Adrenal gland (tissue), 12 donors: Measurements from ENCODE around the gene DVL3. TPM values are rescaled to one million over a fixed set of nuclear protein-coding genes. Genes with fewer than 3 reads are reported as not detected.

Experiments used
- DNase-seq, 7 donors: peaks; one replicate each; pipeline ENCODE4 v3.0.0-alpha.2; 2019 to 2020
- H3K27ac ChIP-seq, 5 donors: fragments of 200-600 bp; sonication (generic) in 4 of 5; 1 replicate in 3 of 5; 2 replicates in 2 of 5; pipeline versions ENCODE4 v1.5.1 to v1.8.0; 2016 to 2020; ENCODE audit warnings: mild to moderate bottlenecking in 1 of 5
- H3K27me3 ChIP-seq: fragments of 200-600 bp; 2 replicates; pipeline ENCODE4 v1.8.0; 2021
- H3K36me3 ChIP-seq, 2 donors: fragments of 200-600 bp; replicated peaks in 1 of 2; 1 replicate in 1 of 2; 2 replicates in 1 of 2; pipeline versions ENCODE4 v1.5.1 to v1.8.0; 2018 to 2022
- H3K4me1 ChIP-seq, 2 donors: fragments of 200-600 bp; replicated peaks in 1 of 2; 1 replicate in 1 of 2; 2 replicates in 1 of 2; pipeline versions ENCODE4 v1.5.1 to v1.8.0; 2018 to 2021
- H3K4me3 ChIP-seq, 4 donors: fragments of 200-600 bp; sonication (generic) in 3 of 4; one replicate each; pipeline ENCODE4 v1.5.1; 2016 to 2018
- H3K9me3 ChIP-seq, 3 donors: fragments of 200-600 bp; sonication (generic) in 1 of 3; replicated peaks in 1 of 3; 1 replicate in 2 of 3; 2 replicates in 1 of 3; pipeline versions ENCODE4 v1.5.1 to v1.8.0; 2016 to 2021
- CTCF ChIP-seq, 6 experiments: fragments of 450-650 bp in 4 of 6; fragments of 200-600 bp in 2 of 6; sonication (generic) in 1 of 6; IDR thresholded peaks; 1 replicate in 5 of 6; 2 replicates in 1 of 6; pipeline versions ENCODE4 v1.5.1 to v1.8.0; 2016 to 2021; ENCODE audit warnings: antibody characterized with exemption in 6 of 6, mild to moderate bottlenecking in 2 of 6, moderate library complexity in 1 of 6
- POLR2A ChIP-seq, 2 donors: fragments of 450-650 bp; IDR thresholded peaks; one replicate each; pipeline ENCODE4 v1.6.1; 2017; ENCODE audit warnings: antibody characterized with exemption in 2 of 2, mild to moderate bottlenecking in 2 of 2, moderate library complexity in 1 of 2
- WGBS, 4 donors: extraction: QIAGEN DNeasy Blood & Tissue Kit in 2 of 4; methylation state at CpG; one replicate each; pipeline versions ENCODE4 v1.1.5 to v1.1.7; 2013 to 2017; 5-methylcytosine and 5-hydroxymethylcytosine counted together
- intact Hi-C, 2 donors: fragments of 100-400 bp; cut with DNase I; formaldehyde crosslinking; loops; one replicate each; pipeline versions ENCODE4 v1.14.1 to v1.15.0; 2022 to 2023
- polyA plus RNA-seq, 3 donors: library from polyadenylated mRNA; stranded (reverse); fragments of 200-250 nt in 2 of 3; fragments of 350-450 nt in 1 of 3; fragmentation: Illumina TruSeq in 1 of 3; extraction: RNeasy Lipid Tissue Mini Kit (QIAGEN cat#74804) in 1 of 3; gene quantifications; one replicate each; pipeline ENCODE4 v1.2.3, GENCODE V29; 2013 to 2014
- total RNA-seq, 9 donors: library from RNA; depleted of rRNA in 4 of 9; stranded (reverse); fragments of >200 nt in 4 of 9; fragments of 120-200 nt in 1 of 9; fragmentation: NEBNext Ultra II Directional in 1 of 9; extraction: Animal tissue kit (Norgen Biotek cat#: 25700) in 1 of 9; gene quantifications; one replicate each; pipeline versions ENCODE4 v1.1.0 to v1.2.4, GENCODE V29; 2013 to 2023
- donor health status: healthy with polysubstance abuse.
- donor health status: Bipolar disorder and iron deficiency.
- donor health status: DM: yes; HTN: yes; CAD: no.
- donor health status: DM: no; HTN: no; CAD: no.
- donor health status: DM: no; HTN: no; CAD: no.
- donor health status: DM: yes; HTN: yes; CAD: no.

Gene DVL3
- total and polyA plus RNA-seq, 12 donors: 34.1 to 94.1 (median 65.6) TPM

GRCh38 chr3:184165543-184165942, 10.4 kb downstream of the DVL3 start:
- H3K4me3 ChIP-seq: no peak overlapping the region
- peaks cover 0 to 79% of the 10 kb centered on the region in 2 donors for H3K36me3 ChIP-seq
- H3K27me3 ChIP-seq: no peaks in the 10 kb centered on the region
- peaks cover 16 to 17% of the 10 kb centered on the region in 2 donors for H3K4me1 ChIP-seq
- no peak overlapping the region for H3K27ac ChIP-seq
- TF ChIP-seq POLR2A (IDR thresholded peaks at IDR 0.05): no peak
- no peak for TF ChIP-seq CTCF (IDR thresholded peaks at IDR 0.05)
- WGBS, 4 donors: 88 to 99% (median 95%) methylated on average over 3 of the region's 3 CpGs
- intact Hi-C loops: no loop called here
- no peak for DNase-seq
- H3K9me3 ChIP-seq: no peaks in the 10 kb centered on the region

- H3K27ac ChIP-seq: no peak overlapping the region
- WGBS, 4 donors: 91 to 97% (median 93%) methylated on average over 3 to 6 of the region's 6 CpGs
These were observed 11.5 kb downstream of the DVL3 start for GRCh38 chr3:184166671-184167070.

GRCh38 chr3:184167786-184168185, 12.6 kb downstream of the DVL3 start:
- H3K4me1 ChIP-seq: no peaks in the 10 kb centered on the region
- H3K27ac ChIP-seq: no peak overlapping the region
- no peak for DNase-seq
- 86 to 95% (median 91%) methylated on average over 6 to 8 of the region's 8 CpGs; no CpG with 5 or more reads in 1 of the 4 donors for WGBS, 4 donors
- H3K9me3 ChIP-seq: no peaks in the 10 kb centered on the region
- no peaks in the 10 kb centered on the region for H3K27me3 ChIP-seq
- TF ChIP-seq POLR2A (IDR thresholded peaks at IDR 0.05) (no peak), CTCF (IDR thresholded peaks at IDR 0.05) (no peak)
- peaks cover 0 to 92% of the 10 kb centered on the region in 2 donors for H3K36me3 ChIP-seq
- H3K4me3 ChIP-seq: no peak overlapping the region
- intact Hi-C loops: no loop called here

More at GRCh38 chr3:184166671-184167070, 11.5 kb downstream of the DVL3 start:
- no peak for DNase-seq
- no peak overlapping the region for H3K4me3 ChIP-seq
- TF ChIP-seq CTCF (IDR thresholded peaks at IDR 0.05) (no peak), POLR2A (IDR thresholded peaks at IDR 0.05) (no peak)
- peaks cover 0 to 91% of the 10 kb centered on the region in 2 donors for H3K36me3 ChIP-seq
- H3K9me3 ChIP-seq: no peaks in the 10 kb centered on the region
- intact Hi-C loops: no loop called here
- no peaks in the 10 kb centered on the region for H3K27me3 ChIP-seq
- H3K4me1 ChIP-seq: peaks cover 5 to 6% of the 10 kb centered on the region in 2 donors

- H3K36me3 ChIP-seq: peaks cover 0 to 84% of the 10 kb centered on the region in 2 donors
- no peak overlapping the region for H3K4me3 ChIP-seq
- 75 to 86% (median 81%) methylated on average over 9 of the region's 9 CpGs for WGBS, 4 donors
- no peak for TF ChIP-seq POLR2A (IDR thresholded peaks at IDR 0.05)
- no peak for TF ChIP-seq CTCF (IDR thresholded peaks at IDR 0.05)
- H3K4me1 ChIP-seq: no peaks in the 10 kb centered on the region
- no peaks in the 10 kb centered on the region for H3K27me3 ChIP-seq
- intact Hi-C loops: no loop called here
- H3K27ac ChIP-seq: no peak overlapping the region
- no peak for DNase-seq
- no peaks in the 10 kb centered on the region for H3K9me3 ChIP-seq
These were observed 13.4 kb downstream of the DVL3 start for GRCh38 chr3:184168363-184169120.
